Measurements from ENCODE around the gene ABCA5. TPM values are rescaled to one million over a fixed set of nuclear protein-coding genes. Genes with fewer than 3 reads are reported as not detected.

ABCA5 gene
- polyA plus RNA-seq, 1 experiment: 8.1 TPM

GRCh38 chr17:69275751-69276150 lies 51.2 kb downstream of the ABCA5 start:
- CTCF ChIA-PET: no interaction called here
- Histone ChIP-seq H3K27me3 (ENCODE audit: control insufficient read depth, insufficient read depth, low read length) (no peaks in the 10 kb centered on the region), H3K4me3 (ENCODE audit: low read depth, low read length) (no peak overlapping the region), H3K27ac (ENCODE audit: low read depth, low read length) (no peak overlapping the region), H3K9me3 (ENCODE audit: control insufficient read depth, insufficient read depth, low read length) (no peaks in the 10 kb centered on the region)
- TF ChIP-seq CTCF (IDR thresholded peaks at IDR 0.05; ENCODE audit: low read depth, low read length): no peak
- DNase-seq (ENCODE audit: low read depth, low spot score): no peak
- POLR2A ChIA-PET: no interaction called here

- no peak for TF ChIP-seq CTCF (IDR thresholded peaks at IDR 0.05; ENCODE audit: low read depth, low read length)
- Histone ChIP-seq H3K27ac (ENCODE audit: low read depth, low read length) (no peak overlapping the region), H3K27me3 (ENCODE audit: control insufficient read depth, insufficient read depth, low read length) (no peaks in the 10 kb centered on the region), H3K9me3 (ENCODE audit: control insufficient read depth, insufficient read depth, low read length) (no peaks in the 10 kb centered on the region), H3K4me3 (ENCODE audit: low read depth, low read length) (no peak overlapping the region)
- no peak for DNase-seq (ENCODE audit: low read depth, low spot score)
- ChIA-PET CTCF (no interaction called here), POLR2A (no interaction called here)
Observed at GRCh38 chr17:69271023-69271422, 55.9 kb downstream of the ABCA5 start.

- ChIA-PET CTCF (no interaction called here), POLR2A (no interaction called here)
- H3K27ac ChIP-seq (ENCODE audit: low read depth, low read length): no peak overlapping the region
- no peak overlapping the region for H3K4me3 ChIP-seq (ENCODE audit: low read depth, low read length)
- no peak for TF ChIP-seq CTCF (IDR thresholded peaks at IDR 0.05; ENCODE audit: low read depth, low read length)
- no peak for DNase-seq (ENCODE audit: low read depth, low spot score)
- H3K27me3 ChIP-seq (ENCODE audit: control insufficient read depth, insufficient read depth, low read length): no peaks in the 10 kb centered on the region
- H3K9me3 ChIP-seq (ENCODE audit: control insufficient read depth, insufficient read depth, low read length): no peaks in the 10 kb centered on the region
Observed at GRCh38 chr17:69269131-69269998, 57.6 kb downstream of the ABCA5 start.

GRCh38 chr17:69268543-69269014 lies 58.4 kb downstream of the ABCA5 start:
- ChIA-PET CTCF (interaction anchor here (0.7 kb wide), 1 partner anchor 667 kb away, joined by 6 read pairs; no protein-coding TSS in a partner anchor), POLR2A (no interaction called here)
- Histone ChIP-seq H3K4me3 (ENCODE audit: low read depth, low read length) (no peak overlapping the region), H3K9me3 (ENCODE audit: control insufficient read depth, insufficient read depth, low read length) (no peaks in the 10 kb centered on the region), H3K27ac (ENCODE audit: low read depth, low read length) (no peak overlapping the region), H3K27me3 (ENCODE audit: control insufficient read depth, insufficient read depth, low read length) (no peaks in the 10 kb centered on the region)
- no peak for DNase-seq (ENCODE audit: low read depth, low spot score)
- TF ChIP-seq CTCF (IDR thresholded peaks at IDR 0.05; ENCODE audit: low read depth, low read length): no peak

- H3K9me3 ChIP-seq (ENCODE audit: control insufficient read depth, insufficient read depth, low read length): no peaks in the 10 kb centered on the region
- no peak overlapping the region for H3K27ac ChIP-seq (ENCODE audit: low read depth, low read length)
- H3K27me3 ChIP-seq (ENCODE audit: control insufficient read depth, insufficient read depth, low read length): no peaks in the 10 kb centered on the region
- CTCF ChIA-PET: no interaction called here
- H3K4me3 ChIP-seq (ENCODE audit: low read depth, low read length): no peak overlapping the region
- TF ChIP-seq CTCF (IDR thresholded peaks at IDR 0.05; ENCODE audit: low read depth, low read length): no peak
- POLR2A ChIA-PET: no interaction called here
- DNase-seq (ENCODE audit: low read depth, low spot score): no peak
Observed at GRCh38 chr17:69267219-69267618, 59.7 kb downstream of the ABCA5 start.
